NOMO-1 treated with DMSO at 0.1 percent for 48 hours (cell line): Measurements from ENCODE around the gene SMPD4.
"Not testable (repeated sequence)": the region's sequence is repeated elsewhere in the genome, so short reads cannot be mapped to it uniquely, and the experiment has no call there.

Source experiments
- DNase-seq: peaks from one replicate; lab custom pipeline; 2025; ENCODE audit not compliant: unreplicated experiment; lab: John Stamatoyannopoulos, UW

Gene SMPD4

GRCh38 chr2:130187859-130188792 lies 6.7 kb upstream of the SMPD4 start:
- DNase-seq: not testable (repeated sequence)

DNA sequence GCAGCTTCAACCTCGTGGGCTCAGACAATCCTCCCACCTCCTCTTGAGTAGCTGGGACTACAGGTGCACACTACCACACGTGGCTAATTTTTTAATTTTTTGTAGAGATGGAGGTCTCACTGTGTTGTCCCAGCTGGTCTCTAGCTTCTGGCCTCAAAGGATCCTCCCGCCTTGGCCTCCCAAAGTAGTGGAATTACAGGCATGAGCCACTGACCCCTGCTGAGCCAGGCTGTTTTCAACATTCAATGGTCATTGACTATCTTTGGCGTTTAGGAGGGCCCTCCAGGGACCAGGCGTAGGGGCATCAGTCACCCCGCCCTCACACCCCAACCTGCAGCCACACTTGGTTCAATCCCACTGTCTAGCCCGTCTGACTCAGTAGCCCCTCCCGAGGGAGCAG lies 5.9 kb upstream of the SMPD4 start:
- DNase-seq: no peak

DNA sequence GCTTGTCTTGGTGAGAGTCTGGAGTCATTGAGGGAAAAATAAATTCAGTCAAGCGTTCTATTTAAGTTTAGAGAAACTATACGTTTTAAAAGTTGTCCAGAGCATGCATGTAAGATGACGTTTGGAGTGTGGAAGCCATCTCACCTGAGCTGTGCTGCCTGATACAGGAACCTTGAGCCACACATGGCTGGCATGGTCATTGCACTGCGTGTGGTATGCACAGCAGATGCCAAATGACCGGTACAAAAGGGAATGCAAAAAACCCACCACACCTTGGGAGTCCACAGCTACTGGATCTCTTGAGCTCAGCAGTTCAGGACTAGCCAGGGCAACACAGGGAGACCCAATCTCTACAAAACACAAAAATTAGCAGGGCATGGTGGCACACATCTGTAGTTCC lies 5.0 kb upstream of the SMPD4 start:
- DNase-seq: no peak

DNA sequence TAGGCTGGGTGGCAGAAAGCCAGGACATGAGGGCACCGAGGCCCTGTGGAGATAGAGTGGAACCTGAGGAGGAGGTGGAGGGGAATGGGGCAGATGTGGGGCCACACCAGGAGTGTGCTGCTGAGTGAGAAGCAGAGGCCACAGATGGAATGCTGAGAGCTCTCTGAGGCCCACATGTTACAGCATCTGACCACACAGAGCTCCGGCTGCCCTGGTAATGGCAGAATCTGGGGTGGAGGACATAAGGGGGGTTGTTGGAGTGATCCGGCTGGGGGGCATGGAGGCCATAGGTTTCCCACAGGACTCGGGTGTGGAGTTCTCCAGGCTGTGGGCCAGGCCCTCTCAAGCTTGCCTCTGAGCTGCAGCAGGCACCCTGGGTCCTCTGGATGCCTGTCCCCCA lies 4.5 kb upstream of the SMPD4 start:
- no peak for DNase-seq

DNA sequence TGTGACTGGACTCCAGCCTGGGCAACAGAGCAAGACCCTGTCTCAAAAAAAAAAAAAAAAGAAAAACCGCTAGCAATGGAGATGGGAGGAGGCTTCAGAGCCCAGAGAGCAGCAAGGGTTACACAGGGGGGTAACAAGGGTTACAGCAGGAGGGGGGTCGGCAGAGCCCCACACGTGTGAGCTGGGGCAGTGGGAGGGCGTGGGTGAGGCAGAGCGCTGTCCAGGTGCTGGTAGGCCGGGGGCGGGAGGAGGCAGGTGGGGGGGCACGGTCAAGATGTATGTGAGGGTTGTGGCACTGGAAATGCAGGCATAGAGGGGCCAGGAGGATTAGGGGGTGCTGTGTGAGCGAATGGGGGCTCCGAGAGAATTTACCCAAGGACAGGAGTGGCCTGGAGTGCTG lies 4.0 kb upstream of the SMPD4 start:
- DNase-seq: no peak

GRCh38 chr2:130183512-130184373 lies 2.3 kb upstream of the SMPD4 start:
- DNase-seq: no peak

DNA sequence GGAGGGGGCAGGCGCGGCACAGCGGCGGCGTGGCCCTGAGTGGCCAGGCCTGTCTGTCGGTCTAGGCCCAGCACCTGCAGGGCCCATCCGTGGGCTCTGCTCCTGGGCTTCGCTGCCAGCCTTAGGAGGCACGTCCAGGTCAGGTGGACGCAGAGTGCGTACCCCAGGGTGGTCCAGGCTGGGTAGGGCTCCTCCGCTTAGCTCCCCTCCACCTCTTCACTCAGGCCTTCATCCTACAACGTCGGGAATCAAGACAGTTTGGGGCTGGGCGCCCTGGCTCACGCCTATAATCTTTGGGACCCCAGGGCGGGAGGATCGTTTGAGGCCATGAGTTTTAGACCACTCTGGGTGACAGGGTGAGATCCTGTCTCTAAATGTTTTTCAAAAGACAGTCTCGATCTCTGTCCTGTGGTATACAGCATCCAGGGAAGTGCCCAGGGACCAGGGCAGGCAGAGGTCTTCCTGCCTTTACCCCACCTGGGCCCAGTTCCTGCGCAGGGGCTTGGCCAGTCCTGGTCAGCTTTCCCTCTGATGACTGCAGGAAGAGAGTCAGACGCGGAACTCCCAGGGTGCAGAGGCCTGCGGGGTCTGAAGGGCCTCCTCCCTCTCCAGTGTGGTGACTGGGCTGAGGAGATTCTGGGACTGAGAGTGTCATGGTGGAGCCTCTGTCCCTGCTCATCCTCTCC lies 1.6 kb upstream of the SMPD4 start:
- DNase-seq: not testable (repeated sequence)

- DNase-seq: peak; percentile 88
Observed at GRCh38 chr2:130181880-130182682, 679 bp upstream of the SMPD4 start, which contains the start of gene MZT2B. Gene MZT2B, plus strand, starts transcription at chr2:130182262. Its CDS starts 21 bp downstream, at chr2:130182283.

GRCh38 chr2:130180404-130181324 lies 738 bp downstream of the SMPD4 start:
- DNase-seq: not testable (repeated sequence)

DNA sequence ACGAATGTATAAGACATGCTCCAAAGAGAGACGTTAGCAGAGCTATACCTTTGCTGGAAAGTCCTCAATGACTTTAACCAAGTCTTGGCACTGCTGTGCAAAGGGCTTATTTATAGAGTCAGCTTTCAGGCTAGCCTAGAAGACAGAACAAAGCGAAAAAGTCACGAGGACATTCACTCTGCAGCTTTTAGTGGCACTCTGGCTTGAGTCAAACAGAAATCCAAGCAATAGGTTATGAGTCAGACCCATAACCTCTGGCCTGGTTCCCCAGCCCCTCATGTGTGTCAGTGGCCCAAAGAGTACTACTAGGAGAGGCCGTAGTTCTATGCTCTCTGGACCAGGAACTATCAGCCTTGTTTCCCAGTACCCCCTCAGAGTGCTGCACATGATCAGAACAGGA lies 6.5 kb downstream of the SMPD4 start:
- not testable (repeated sequence) for DNase-seq

- no peak for DNase-seq
Observed at GRCh38 chr2:130169896-130170295, 11.5 kb downstream of the SMPD4 start.

DNA sequence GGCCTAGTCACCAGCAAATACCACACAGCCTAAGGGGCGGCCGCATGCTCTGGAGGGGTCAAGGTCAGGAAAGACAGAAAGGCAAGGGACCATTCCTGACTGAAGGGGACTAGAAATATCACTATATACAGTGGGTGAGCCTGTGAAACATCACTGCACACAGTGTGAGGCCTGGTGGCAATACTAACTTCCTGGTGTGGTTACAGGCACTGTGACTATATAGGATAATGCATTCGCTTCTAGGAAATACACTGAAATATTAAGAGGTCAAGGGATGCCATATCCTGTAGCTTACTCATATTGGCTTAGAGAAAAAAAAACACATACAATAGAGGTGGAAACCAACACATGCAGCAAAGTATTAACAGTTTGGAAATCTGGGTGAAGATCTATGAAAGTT lies 12.2 kb downstream of the SMPD4 start:
- not testable (repeated sequence) for DNase-seq

DNA sequence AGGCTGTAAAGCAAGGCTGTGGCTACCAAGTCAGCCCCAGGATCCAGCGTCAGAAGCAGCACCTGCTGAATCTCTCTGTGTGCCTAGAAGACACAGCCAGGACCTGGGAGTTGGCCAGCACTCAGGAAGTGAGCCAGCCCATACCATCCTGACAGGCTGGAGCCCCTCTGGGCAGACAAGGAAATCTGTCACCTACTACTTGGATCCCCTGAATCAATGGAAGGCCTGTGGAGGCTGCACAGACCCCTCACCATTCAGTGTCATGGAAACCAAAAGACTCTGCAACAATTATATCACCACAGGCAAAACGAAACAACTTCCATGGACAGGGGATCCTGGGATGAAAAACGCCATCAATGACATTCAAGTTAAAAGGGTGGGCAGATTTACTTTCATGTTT lies 14.8 kb downstream of the SMPD4 start:
- not testable (repeated sequence) for DNase-seq

- DNase-seq: no peak
Observed at GRCh38 chr2:130165293-130166016, 15.9 kb downstream of the SMPD4 start.

GRCh38 chr2:130162968-130163367 lies 18.4 kb downstream of the SMPD4 start:
- DNase-seq: no peak

GRCh38 chr2:130162486-130162885 lies 18.9 kb downstream of the SMPD4 start:
- DNase-seq: not testable (repeated sequence)

DNA sequence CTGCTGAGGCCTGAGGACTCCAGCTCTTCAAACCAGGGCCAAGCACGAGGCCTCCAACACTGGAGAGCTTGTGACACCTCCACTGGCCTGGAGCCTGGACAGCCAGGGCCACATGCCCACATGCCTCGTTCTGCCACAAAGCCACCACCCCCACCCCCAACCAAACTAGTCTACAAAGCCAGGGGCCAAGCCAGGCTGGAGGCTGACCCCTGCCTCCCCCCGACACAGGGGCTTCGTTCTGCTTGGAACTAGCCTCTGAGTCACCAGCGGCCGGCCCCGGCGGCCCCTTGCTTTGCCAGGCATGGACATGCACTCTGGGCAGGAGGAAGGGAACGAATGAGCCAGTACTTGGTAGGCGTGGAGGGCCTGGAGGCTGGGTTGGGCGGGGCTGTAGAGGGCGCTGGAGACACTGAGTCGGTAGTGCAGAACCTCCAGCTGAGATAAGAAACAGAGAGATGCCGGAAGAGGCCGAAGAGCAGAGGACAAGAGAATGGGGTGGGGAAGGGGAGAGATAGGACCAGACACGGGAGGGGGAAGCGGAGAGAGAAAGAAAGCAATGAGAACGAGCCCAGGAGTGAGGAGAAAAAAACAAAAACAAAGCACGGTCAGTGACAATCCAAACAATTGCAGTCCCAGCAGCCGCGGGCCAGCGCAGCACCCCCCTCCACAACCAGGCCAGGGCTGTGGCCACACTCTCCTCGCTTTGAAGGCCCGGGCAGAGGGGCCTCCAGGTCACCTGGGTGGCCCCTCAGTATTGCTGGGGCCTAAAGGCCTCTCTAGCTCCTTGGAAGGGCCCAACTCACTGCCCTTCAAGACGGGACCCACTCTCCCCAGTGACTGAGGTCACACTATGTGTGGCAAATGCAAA lies 20.3 kb downstream of the SMPD4 start:
- not testable (repeated sequence) for DNase-seq

DNA sequence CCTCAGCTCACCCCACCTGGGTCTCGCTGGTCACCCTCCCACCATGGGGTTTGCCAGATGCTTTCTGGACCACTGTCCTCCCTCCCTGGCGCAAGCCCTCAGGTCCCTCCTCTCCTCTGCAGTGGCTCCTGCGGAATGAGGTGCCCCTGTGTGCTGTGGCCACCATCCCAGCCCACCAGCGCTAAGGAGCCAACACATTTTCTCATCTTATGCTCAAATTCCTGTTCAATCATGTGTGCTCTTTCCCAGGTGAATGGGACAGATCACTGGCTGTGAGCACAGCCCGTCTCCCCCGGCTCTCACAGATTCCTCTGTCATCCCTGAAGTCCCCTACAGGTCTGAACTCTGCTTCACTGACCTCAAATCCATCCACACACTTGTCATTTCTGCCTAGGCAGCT lies 21.3 kb downstream of the SMPD4 start:
- DNase-seq: no peak
